Stimulated activated memory B cell treated with anti-CD40 and anti-IgM and Interleukin-4, amounts not matched to agents 10 μg/mL and 1 μg/mL and 100 μg/mL, for 72 hours (primary cell): ENCODE measurements around the gene THSD4.

Experiments
- ATAC-seq: fragments of 150-1000 bp; cut with Tn5 transposase; 2 replicates; pipeline ENCODE4 v1.10.0; 2021
- H3K27ac Mint-ChIP-seq: one replicate; pipeline ENCODE4 v1.8.0; 2022; ENCODE audit warnings: mild to moderate bottlenecking, mixed read lengths
- H3K27me3 Mint-ChIP-seq: one replicate; pipeline ENCODE4 v1.8.0; 2022; ENCODE audit warnings: mixed read lengths
- H3K36me3 Mint-ChIP-seq: one replicate; pipeline ENCODE4 v1.8.0; 2022; ENCODE audit warnings: mixed read lengths
- H3K4me1 Mint-ChIP-seq: one replicate; pipeline ENCODE4 v1.8.0; 2022; ENCODE audit warnings: mixed read lengths
- H3K4me3 Mint-ChIP-seq: one replicate; pipeline ENCODE4 v1.8.0; 2022; ENCODE audit warnings: mild to moderate bottlenecking, moderate library complexity, mixed read lengths
- H3K9me3 Mint-ChIP-seq: one replicate; pipeline ENCODE4 v1.8.0; 2022; ENCODE audit warnings: mixed read lengths

THSD4 gene

DNA sequence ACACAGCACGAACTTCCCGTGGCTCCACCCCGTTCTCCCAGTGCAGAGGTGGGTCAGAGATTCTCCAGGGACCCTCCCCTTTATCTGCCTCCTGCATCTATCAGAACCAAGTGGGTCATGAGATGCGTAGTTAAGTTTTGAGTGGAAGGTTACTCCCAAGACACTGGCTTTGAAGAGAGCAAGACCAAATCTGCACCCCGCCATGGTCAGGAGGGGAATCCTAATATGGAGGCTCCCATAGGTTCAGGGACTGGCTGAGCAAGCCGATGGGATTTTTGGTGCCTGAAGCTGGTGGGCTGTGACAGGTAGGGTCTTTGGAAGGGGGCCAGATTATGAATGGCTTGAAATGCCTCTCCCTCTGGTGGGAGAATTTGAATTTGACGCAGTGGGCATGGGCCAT lies 488.1 kb downstream of the THSD4 start:
- Mint-ChIP-seq H3K4me1 (no peaks in the 10 kb centered on the region), H3K27ac (no peak overlapping the region), H3K27me3 (peaks cover 21% of the 10 kb centered on the region), H3K9me3 (peaks cover 15% of the 10 kb centered on the region), H3K4me3 (no peak overlapping the region), H3K36me3 (no peaks in the 10 kb centered on the region)
- ATAC-seq = no peak

GRCh38 chr15:71607383-71607782 lies 492.1 kb downstream of the THSD4 start:
- Mint-ChIP-seq H3K4me1 (no peaks in the 10 kb centered on the region), H3K27ac (no peak overlapping the region), H3K9me3 (peaks cover 15% of the 10 kb centered on the region), H3K27me3 (peaks cover 26% of the 10 kb centered on the region), H3K4me3 (no peak overlapping the region), H3K36me3 (no peaks in the 10 kb centered on the region)
- no peak for ATAC-seq

- Mint-ChIP-seq H3K4me1 (no peaks in the 10 kb centered on the region), H3K9me3 (no peaks in the 10 kb centered on the region), H3K27ac (no peak overlapping the region), H3K4me3 (no peak overlapping the region), H3K27me3 (peaks cover 26% of the 10 kb centered on the region), H3K36me3 (no peaks in the 10 kb centered on the region)
- no peak for ATAC-seq
Measured at GRCh38 chr15:71610728-71611552, 495.7 kb downstream of the THSD4 start.

DNA sequence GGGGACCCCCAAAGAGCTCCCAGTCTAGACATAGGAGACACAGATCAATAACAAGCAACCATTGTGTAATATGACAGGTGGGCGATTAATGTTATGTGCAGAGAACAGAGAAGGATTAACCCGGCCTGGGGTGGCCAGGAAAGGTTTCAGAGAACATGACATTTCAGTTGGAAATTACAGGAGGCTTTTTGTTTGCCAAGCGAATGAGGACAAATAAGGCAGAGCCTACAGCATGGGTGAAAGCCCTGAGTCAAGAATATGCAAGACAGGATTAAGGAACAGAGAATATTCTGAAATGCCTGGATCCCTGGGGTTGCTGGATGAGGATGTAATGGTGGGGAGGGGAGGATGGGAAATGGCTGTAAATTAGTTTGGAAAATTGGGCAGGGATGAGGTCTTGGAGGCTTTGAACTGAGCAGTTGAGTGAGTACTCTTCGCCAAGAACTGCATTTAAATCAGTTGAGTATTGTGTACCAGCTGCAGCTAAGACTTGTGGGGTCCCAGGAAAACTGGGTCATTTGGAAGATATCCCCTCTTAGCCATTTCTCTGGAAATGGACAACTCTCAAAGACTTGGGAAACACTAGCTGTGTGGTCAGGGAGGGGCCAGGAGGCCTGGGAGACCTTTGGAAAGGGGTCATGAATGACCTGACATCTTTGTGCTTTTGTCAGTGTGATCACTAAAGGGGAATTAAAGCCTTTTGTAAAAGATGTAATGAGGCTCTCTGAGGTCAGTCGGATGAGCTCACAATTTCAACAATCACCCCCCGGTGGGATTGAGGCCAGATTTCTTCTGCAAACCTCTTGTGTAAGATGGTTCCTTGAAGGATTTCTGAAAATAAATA lies 496.5 kb downstream of the THSD4 start:
- H3K27ac Mint-ChIP-seq = no peak overlapping the region
- no peaks in the 10 kb centered on the region for H3K36me3 Mint-ChIP-seq
- peaks cover 25% of the 10 kb centered on the region for H3K27me3 Mint-ChIP-seq
- no peak for ATAC-seq
- H3K4me3 Mint-ChIP-seq = no peak overlapping the region
- no peaks in the 10 kb centered on the region for H3K4me1 Mint-ChIP-seq
- H3K9me3 Mint-ChIP-seq = no peaks in the 10 kb centered on the region

DNA sequence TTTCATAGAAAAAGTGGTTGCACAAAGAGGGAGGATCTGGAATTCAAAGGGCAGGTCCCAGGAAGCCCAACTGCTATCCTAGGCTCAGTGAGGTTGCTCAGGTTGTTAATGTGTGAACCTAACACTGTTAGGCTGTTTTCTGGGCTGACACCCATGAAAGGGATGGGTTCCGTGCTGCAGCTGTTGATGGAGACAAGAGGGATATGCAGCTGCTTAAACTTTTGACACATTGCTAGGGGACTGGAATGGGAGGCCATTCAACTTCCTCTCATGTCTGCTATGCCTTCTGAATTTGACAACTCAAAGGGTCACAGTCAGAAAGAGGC lies 497.1 kb downstream of the THSD4 start:
- Mint-ChIP-seq H3K27me3 (peaks cover 19% of the 10 kb centered on the region), H3K4me1 (no peaks in the 10 kb centered on the region), H3K36me3 (no peaks in the 10 kb centered on the region), H3K4me3 (no peak overlapping the region), H3K27ac (no peak overlapping the region), H3K9me3 (no peaks in the 10 kb centered on the region)
- ATAC-seq = no peak

DNA sequence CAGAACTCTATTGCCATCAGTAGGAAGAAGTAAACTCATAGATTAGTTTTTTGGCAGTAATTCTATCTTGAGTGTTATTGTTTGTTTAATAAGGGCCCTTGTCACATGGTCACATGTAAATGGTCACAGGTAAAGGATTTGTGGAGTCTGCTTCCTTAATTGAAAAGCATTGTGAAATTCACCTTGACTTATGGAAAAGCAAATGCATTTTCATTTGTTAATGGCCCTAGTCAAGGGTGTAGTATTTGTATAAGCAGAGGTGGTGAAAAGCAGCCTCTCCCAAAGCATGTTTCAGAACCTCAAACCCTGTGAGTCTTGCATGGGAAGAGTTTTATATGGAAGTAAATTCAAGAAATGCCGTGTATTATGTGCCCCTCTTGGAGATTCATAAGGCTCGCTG lies 497.6 kb downstream of the THSD4 start:
- H3K36me3 Mint-ChIP-seq = no peaks in the 10 kb centered on the region
- H3K4me3 Mint-ChIP-seq = no peak overlapping the region
- H3K9me3 Mint-ChIP-seq = no peaks in the 10 kb centered on the region
- no peaks in the 10 kb centered on the region for H3K4me1 Mint-ChIP-seq
- no peak overlapping the region for H3K27ac Mint-ChIP-seq
- no peak for ATAC-seq
- H3K27me3 Mint-ChIP-seq = peaks cover 14% of the 10 kb centered on the region

- Mint-ChIP-seq H3K36me3 (no peaks in the 10 kb centered on the region), H3K4me3 (no peak overlapping the region), H3K9me3 (no peaks in the 10 kb centered on the region), H3K27ac (no peak overlapping the region), H3K27me3 (peaks cover 11% of the 10 kb centered on the region), H3K4me1 (no peaks in the 10 kb centered on the region)
- ATAC-seq = no peak
Measured at GRCh38 chr15:71623111-71623510, 507.8 kb downstream of the THSD4 start.

GRCh38 chr15:71626596-71627088 lies 511.4 kb downstream of the THSD4 start:
- H3K9me3 Mint-ChIP-seq = no peaks in the 10 kb centered on the region
- no peak for ATAC-seq
- no peaks in the 10 kb centered on the region for H3K4me1 Mint-ChIP-seq
- H3K4me3 Mint-ChIP-seq = no peak overlapping the region
- H3K27me3 Mint-ChIP-seq = peaks cover 12% of the 10 kb centered on the region
- no peak overlapping the region for H3K27ac Mint-ChIP-seq
- no peaks in the 10 kb centered on the region for H3K36me3 Mint-ChIP-seq

GRCh38 chr15:71627188-71627587 lies 511.9 kb downstream of the THSD4 start:
- Mint-ChIP-seq H3K9me3 (no peaks in the 10 kb centered on the region), H3K36me3 (no peaks in the 10 kb centered on the region), H3K4me3 (no peak overlapping the region), H3K27me3 (peaks cover 18% of the 10 kb centered on the region), H3K4me1 (no peaks in the 10 kb centered on the region), H3K27ac (no peak overlapping the region)
- no peak for ATAC-seq

DNA sequence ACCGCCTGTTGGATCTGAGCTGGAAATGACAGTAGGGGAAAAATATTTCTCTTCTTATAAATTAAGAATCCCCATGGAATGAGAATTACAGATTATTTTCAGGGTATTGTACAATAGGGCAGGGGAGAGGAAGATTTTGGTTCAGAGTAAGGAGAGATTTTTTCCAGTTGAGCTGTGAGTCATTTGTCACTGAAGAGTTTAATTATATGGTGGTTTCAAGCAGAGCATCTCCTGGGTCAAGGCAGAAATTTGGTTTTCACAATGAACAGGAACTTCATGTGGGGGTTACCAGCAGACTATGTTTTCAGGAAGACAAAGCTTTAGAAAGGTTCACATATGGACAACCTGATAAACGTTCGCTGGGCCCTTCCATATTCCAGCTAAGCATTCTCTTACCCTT lies 512.3 kb downstream of the THSD4 start:
- Mint-ChIP-seq H3K27ac (no peak overlapping the region), H3K4me1 (no peaks in the 10 kb centered on the region), H3K27me3 (peaks cover 17% of the 10 kb centered on the region), H3K9me3 (no peaks in the 10 kb centered on the region), H3K4me3 (no peak overlapping the region), H3K36me3 (no peaks in the 10 kb centered on the region)
- ATAC-seq = no peak

GRCh38 chr15:71628988-71629770 lies 513.9 kb downstream of the THSD4 start:
- Mint-ChIP-seq H3K27ac (no peak overlapping the region), H3K27me3 (peaks cover 10% of the 10 kb centered on the region), H3K36me3 (no peaks in the 10 kb centered on the region), H3K9me3 (no peaks in the 10 kb centered on the region), H3K4me3 (no peak overlapping the region), H3K4me1 (no peaks in the 10 kb centered on the region)
- no peak for ATAC-seq

- Mint-ChIP-seq H3K4me1 (no peaks in the 10 kb centered on the region), H3K27ac (no peak overlapping the region), H3K36me3 (no peaks in the 10 kb centered on the region), H3K27me3 (peaks cover 10% of the 10 kb centered on the region), H3K9me3 (no peaks in the 10 kb centered on the region), H3K4me3 (no peak overlapping the region)
- no peak for ATAC-seq
Measured at GRCh38 chr15:71629781-71630474, 514.7 kb downstream of the THSD4 start.

DNA sequence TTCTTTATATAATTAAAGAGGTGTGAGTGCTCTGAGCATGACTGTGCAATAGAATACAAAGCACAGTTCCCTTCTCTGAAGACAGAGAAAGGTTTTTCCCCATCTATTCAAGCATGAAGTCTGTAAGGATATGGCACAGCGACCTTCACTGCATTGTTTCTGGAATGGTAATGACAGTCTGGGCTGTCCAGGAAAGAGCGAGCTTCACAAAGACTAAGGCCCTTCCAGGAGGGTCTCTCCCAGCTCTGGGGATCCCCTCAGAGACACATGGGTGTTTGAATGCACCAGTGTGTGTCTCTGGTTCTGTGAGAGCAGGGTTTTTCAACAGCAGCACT lies 515.2 kb downstream of the THSD4 start:
- no peaks in the 10 kb centered on the region for H3K4me1 Mint-ChIP-seq
- H3K4me3 Mint-ChIP-seq = no peak overlapping the region
- ATAC-seq = no peak
- H3K27me3 Mint-ChIP-seq = peaks cover 10% of the 10 kb centered on the region
- H3K36me3 Mint-ChIP-seq = no peaks in the 10 kb centered on the region
- H3K27ac Mint-ChIP-seq = no peak overlapping the region
- no peaks in the 10 kb centered on the region for H3K9me3 Mint-ChIP-seq

DNA sequence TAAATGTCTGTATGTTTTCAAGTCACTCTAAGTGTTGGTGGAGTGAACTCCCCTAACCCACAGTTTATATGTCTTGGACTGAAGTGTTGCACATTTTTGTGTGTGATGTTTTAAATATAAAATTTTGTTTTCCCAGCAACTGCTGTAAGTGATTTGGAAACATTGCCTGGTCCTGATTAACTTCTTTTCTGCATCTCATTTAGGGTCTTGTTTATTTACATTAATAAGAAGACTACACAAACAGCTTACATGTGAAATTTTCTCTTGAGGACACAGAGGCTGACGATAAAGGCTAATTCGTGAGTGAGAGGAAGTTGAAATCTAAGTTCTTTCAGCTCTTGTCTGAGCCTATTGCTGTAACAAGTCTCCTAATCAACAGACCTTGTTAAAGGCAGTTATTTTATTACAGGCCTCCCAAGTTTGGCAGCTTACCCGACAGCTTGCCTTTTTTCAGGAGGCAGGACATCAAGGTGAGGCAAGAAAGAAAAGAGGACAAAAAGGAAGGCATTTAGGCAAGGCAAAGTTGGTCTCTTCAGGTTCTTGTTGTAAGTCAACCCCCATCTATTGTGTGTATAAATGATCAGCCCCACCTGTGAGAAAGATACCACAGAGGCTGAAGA lies 517.4 kb downstream of the THSD4 start:
- Mint-ChIP-seq H3K4me1 (no peaks in the 10 kb centered on the region), H3K36me3 (no peaks in the 10 kb centered on the region), H3K9me3 (no peaks in the 10 kb centered on the region), H3K4me3 (no peak overlapping the region), H3K27ac (no peak overlapping the region), H3K27me3 (peaks cover 10% of the 10 kb centered on the region)
- ATAC-seq = no peak
